ENCODE results near the gene NUFIP1.
"Not testable (repeated sequence)": the region's sequence is repeated elsewhere in the genome, so short reads cannot be mapped to it uniquely, and the experiment has no call there.

Gene NUFIP1
- 12.0 reads per million, percentile 35 among the genes with 10 or more reads in this experiment for total RNA-seq

GRCh38 chr13:44989071-44989889, at the start of gene NUFIP1, which contains the start of gene GPALPP1:
TSS of gene NUFIP1 (minus strand) at chr13:44989471. CDS start at chr13:44989436, 35 bp downstream.
TSS of gene GPALPP1 (plus strand) at chr13:44989538. CDS start at chr13:44989655, 117 bp downstream.
- peak; percentile 93 for DNase-seq

- DNase-seq: no peak
These were observed 46.9 kb upstream of the NUFIP1 start for GRCh38 chr13:45036206-45036605.

GRCh38 chr13:45034342-45034741, 45.1 kb upstream of the NUFIP1 start:
- no peak for DNase-seq

- no peak for DNase-seq
These were observed 35.6 kb upstream of the NUFIP1 start for GRCh38 chr13:45024847-45025246.

DNA sequence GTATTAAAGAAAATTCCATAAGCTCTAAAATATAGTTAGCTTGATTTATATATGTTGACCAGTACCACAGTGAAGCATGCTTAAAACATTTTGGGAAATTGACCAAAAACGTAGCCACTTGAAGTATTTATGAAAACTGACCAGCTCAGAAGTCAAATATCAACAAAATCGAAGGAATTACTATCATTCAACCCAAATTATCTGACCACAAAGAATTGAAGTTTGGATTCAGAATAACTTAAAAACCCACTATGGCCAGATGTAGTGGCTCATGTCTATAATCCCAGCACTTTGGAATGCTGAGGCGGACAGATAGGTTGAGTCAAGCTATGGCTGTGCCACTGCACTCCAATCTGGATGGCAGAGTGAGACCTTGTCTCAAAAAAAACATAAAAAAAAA, 32.0 kb upstream of the NUFIP1 start:
- DNase-seq: no peak

GRCh38 chr13:45019981-45020380, 30.7 kb upstream of the NUFIP1 start:
- not testable (repeated sequence) for DNase-seq

DNA sequence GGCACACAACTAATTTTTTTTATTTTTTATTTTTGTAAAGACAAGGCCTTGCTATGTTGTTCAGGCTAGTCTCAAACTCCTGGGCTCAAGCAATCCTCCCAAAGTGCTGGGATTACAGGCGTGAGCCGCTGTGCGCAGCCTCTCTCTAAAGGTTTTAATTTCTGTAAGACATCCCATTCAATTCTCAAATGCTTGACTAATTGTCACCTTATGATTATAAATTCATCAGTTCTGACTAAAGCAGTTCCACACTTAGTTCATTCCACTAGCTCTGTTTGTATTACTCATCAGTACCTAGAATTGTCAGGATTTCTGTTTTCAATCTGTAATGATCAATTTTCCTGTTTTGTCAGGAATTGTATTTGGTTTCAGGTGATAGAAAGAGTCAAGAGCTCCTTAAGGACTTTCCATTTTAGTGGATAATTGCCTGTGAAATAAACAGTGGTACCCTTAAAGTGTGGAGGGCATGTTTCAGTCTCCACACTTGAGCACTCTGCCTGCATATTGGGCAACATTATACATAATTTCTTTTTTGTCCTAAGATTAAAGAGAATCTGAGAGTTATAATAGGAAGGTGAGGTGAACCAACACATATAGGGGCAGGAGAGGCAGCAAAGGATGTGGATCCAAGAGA, 27.6 kb upstream of the NUFIP1 start:
- DNase-seq: no peak

- DNase-seq: no peak
These were observed 26.0 kb upstream of the NUFIP1 start for GRCh38 chr13:45015300-45015699.

DNA sequence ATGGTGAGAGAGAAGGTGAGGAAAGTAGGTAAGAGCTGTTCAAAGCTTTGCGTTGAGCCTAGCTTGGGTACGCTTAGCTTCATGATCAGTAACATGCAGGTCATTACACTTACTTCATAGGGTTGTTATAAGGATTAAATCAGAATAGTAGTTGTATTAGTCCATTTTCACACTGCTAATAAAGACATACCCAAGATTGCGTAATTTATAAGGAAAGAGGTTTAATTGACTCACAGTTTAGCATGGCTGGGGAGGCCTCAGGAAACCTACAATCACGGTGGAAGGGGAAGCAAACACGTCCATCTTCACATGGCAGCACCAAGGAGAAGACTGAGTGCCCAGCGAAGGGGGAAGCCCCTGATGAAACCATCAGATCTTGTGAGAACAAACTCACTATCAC, 21.9 kb upstream of the NUFIP1 start:
- no peak for DNase-seq

GRCh38 chr13:45007823-45008222, 18.6 kb upstream of the NUFIP1 start:
- no peak for DNase-seq

GRCh38 chr13:45007225-45007624, 18.0 kb upstream of the NUFIP1 start:
- no peak for DNase-seq

DNA sequence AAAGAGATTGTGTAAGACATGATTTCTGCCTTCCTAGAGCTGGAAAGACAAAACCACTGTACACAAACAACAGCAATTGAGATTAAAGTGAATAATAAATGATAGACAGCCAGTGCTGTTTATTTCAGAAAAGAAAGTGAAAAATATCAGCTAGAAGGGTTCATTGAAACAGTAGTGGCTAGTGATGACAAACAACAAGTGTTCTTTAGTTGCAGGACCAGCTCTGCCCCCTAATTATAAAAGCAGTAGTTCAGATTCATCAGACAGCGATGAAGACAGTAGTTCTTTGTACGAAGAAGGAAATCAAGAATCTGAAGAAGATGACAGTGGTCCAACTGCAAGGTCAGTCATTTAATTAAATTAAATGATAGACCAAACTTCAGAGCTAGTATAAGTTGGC, 14.8 kb upstream of the NUFIP1 start:
- DNase-seq: no peak

DNA sequence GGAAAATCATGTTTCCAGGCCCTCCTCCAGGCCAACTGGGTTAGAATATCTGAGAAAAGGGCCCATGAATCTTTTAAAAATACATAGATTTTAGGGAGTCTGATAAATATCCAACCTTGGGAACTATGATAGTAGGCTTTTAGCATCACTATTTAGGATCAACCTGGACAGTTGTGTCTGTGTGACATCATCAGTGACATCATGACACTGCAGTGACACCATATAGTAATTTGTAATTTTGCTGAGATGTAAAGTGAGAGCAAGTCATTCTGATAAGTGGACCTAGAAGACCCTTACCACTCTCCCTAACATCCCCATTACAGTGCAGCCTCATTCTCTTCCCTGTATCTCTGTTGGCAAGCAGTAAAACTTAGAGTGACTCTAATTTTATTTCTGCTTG, 14.1 kb upstream of the NUFIP1 start:
- DNase-seq: no peak

- no peak for DNase-seq
These were observed 670 bp upstream of the NUFIP1 start for GRCh38 chr13:44989941-44990340.

GRCh38 chr13:44978328-44978727, 10.9 kb downstream of the NUFIP1 start:
- no peak for DNase-seq

- DNase-seq: no peak
These were observed 12.2 kb downstream of the NUFIP1 start for GRCh38 chr13:44976949-44977583.

DNA sequence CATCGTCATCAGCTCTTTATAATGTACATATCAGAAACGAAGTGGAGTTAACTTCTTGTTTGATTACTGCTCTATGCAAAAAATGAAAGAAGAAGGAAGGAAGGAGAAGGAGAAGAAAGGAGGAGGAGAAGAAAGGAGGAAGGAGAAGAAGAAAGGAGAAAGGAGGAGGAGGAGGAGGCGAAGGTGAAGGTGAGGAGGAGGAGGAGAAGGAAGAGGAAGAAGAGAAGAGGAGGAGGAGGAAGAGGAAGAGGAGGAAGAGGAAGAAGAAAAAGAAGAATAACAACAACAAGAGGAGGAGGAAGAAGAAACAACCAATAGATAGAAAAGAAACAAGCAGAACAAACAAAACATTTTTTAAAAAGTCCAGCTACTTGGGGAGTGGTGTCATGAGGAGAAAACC, 13.1 kb downstream of the NUFIP1 start:
- DNase-seq: no peak

DNA sequence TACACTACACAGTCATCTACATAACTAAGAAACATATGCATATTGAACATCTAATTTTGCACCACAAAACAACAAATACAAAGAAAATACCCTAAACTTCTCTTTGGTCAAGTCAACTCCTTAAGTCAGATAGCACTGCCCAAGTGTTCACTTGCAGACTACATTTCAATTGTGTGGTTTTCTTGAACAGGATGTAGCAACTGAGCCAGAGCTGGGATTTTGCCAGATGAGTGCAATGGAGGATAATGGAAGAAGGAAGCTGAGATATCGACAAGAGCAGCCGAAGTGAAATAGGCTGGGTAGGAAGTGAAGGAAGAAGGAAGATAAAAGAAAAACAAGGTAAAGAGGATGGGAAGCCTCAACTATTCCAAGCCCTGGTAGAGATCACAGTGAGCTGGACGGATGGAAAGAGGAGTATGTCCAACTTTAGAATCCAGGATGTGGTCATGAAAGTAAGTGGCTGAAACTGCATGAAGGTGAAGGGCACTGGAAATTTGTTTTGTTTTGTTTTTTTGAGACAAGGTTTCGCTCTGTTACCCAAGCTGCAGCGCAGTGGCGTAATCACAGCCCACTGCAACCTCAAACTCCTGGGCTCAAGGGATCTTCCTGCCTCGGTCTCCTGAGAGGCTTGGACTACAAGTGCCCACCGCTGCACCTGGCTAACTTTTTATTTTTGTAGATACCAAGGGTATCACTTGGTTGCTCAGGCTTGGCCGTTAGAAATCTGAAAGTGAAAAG, 15.0 kb downstream of the NUFIP1 start:
- DNase-seq: no peak

- no peak for DNase-seq
These were observed 16.2 kb downstream of the NUFIP1 start for GRCh38 chr13:44972956-44973581.

DNA sequence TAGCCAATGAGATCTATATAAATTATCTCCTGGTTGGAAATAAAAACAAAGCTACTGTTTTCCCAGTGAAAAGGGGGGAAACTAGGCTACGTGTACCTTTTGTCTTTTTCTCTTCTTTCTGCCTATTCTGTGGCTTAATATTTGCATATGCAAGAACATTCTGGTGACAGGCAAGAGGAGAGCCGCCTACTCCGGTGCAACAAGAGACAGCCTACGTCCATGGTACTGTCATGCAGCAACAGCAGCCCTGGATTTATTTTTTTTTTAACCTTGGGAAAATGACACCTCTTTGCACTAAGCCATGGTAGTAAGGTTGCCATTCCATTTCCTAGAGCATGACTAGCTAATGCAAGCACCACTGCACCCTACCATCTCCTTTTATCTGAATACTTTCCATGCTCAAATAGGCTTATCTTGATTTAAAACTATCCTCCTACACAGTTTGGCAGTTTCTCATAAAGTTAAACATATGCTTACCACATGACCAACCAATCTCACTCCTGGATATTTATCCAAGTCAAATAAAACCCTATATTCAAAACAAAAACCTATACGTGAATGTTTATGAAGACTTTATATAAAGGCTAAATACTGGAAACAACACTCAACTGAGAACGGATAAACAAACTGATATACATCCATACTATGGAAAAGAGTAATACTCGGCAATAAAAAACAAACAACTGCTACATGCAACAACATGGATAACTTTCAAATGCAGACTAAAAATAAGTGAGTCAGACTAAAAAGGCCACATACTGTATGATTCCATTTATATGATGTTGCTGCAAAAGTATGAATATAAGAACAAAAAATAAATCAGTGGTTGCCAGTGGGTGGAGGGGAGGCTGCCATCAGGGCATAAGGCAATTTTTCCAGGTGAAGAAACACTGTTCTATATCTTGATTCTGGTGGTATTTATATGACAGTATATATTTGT, 17.3 kb downstream of the NUFIP1 start:
- DNase-seq: no peak

Measured in effector CD4-positive, alpha-beta T cell (primary cell).